ENCODE data around the gene CBR1. TPM values are rescaled to one million over a fixed set of nuclear protein-coding genes. Genes with fewer than 3 reads are reported as not detected.

Gene CBR1
- total and polyA plus RNA-seq, 9 donors: 29.7 to 80.6 (median 44.0) TPM

DNA sequence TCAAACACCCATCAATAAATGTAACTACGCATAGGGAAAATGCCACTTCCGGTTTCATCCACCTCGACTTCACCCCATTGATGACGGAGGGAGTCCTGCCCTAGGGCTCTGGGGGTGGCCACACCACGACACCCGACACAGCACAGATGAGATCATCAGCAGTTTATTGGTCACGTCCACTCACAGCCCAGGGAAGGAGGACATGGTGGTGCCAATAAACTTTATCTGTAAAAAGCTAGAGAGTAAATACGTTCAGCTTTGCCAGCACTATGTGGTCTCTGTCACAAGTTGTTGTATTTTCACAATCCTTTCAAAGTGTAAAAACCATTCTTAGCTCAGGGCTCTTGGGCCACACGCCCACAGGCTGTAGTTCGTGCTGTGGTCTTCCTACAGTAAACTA is 25.8 kb upstream of the CBR1 start:
- TF ChIP-seq POLR2A (IDR thresholded peaks at IDR 0.05) (no peak), EP300 (IDR thresholded peaks at IDR 0.05) (no peak)
- WGBS, 3 donors: 72 to 83% (median 76%) methylated on average over 10 of the region's 10 CpGs
- no peak overlapping the region for H3K4me3 ChIP-seq
- H3K9me3 ChIP-seq: no peaks in the 10 kb centered on the region
- DNase-seq: no peak
- H3K27ac ChIP-seq: no peak overlapping the region
- intact Hi-C loops (cut with DNase I): no loop called here
- no peaks in the 10 kb centered on the region for H3K27me3 ChIP-seq
- no peaks in the 10 kb centered on the region for H3K36me3 ChIP-seq
- peaks cover 2% of the 10 kb centered on the region for H3K4me1 ChIP-seq (ENCODE audit: insufficient read depth)

DNA sequence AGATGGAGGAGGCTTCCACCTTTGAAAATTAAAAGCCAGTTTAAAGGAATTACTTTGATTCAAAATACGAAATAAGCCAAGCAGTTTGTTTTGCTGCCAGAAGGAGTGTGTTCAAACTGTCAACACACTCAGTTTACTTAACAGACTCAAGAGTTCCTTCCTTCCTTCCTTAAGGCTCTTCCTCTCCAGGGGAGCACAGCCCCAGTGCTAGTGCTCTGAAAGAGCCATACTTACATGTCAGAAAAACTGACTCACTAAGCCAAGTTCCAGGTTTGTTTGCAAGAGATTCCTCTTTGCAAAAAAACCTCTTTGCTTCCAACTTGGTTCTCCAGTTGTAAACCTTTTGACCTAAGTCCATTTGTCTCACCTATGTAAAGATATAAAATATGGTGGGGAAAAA is 23.8 kb upstream of the CBR1 start:
- intact Hi-C loops (cut with DNase I): no loop called here
- TF ChIP-seq EP300 (IDR thresholded peaks at IDR 0.05): no peak
- no peak for TF ChIP-seq POLR2A (IDR thresholded peaks at IDR 0.05)
- TF ChIP-seq, protein P1, sequence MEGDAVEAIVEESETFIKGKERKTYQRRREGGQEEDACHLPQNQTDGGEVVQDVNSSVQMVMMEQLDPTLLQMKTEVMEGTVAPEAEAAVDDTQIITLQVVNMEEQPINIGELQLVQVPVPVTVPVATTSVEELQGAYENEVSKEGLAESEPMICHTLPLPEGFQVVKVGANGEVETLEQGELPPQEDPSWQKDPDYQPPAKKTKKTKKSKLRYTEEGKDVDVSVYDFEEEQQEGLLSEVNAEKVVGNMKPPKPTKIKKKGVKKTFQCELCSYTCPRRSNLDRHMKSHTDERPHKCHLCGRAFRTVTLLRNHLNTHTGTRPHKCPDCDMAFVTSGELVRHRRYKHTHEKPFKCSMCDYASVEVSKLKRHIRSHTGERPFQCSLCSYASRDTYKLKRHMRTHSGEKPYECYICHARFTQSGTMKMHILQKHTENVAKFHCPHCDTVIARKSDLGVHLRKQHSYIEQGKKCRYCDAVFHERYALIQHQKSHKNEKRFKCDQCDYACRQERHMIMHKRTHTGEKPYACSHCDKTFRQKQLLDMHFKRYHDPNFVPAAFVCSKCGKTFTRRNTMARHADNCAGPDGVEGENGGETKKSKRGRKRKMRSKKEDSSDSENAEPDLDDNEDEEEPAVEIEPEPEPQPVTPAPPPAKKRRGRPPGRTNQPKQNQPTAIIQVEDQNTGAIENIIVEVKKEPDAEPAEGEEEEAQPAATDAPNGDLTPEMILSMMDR (IDR thresholded peaks at IDR 0.05): no peak
- Histone ChIP-seq H3K27me3 (no peaks in the 10 kb centered on the region), H3K36me3 (no peaks in the 10 kb centered on the region), H3K27ac (no peak overlapping the region), H3K4me1 (ENCODE audit: insufficient read depth) (no peaks in the 10 kb centered on the region), H3K9me3 (no peaks in the 10 kb centered on the region), H3K4me3 (no peak overlapping the region)
- no peak for DNase-seq
- 47 to 67% (median 52%) methylated on average over 1 of the region's 1 CpG for WGBS, 3 donors

DNA sequence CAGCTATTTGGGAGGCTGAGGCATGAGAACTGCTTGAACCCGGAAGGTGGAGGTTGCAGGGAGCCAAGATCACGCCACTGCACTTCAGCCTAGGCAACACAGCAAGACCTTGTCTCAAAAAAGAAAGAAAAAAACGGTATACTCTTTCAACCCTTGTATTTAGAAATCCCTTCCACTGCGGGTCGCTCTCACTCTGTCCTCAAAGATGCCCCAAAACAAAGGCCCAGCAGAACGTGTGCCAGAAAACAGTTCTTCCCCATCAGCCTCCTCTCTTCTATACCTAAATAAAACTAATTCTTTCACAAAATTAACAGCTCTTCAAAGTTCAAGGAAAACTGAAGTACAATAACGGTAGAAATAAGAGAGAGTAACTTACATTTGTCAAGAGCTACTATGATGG is 22.7 kb upstream of the CBR1 start:
- intact Hi-C loops (cut with DNase I): no loop called here
- no peaks in the 10 kb centered on the region for H3K36me3 ChIP-seq
- 74 to 90% (median 83%) methylated on average over 7 of the region's 7 CpGs for WGBS, 3 donors
- TF ChIP-seq EP300 (IDR thresholded peaks at IDR 0.05) (no peak), POLR2A (IDR thresholded peaks at IDR 0.05) (no peak)
- TF ChIP-seq, protein P1 (IDR thresholded peaks at IDR 0.05): no peak
- H3K9me3 ChIP-seq: no peaks in the 10 kb centered on the region
- no peaks in the 10 kb centered on the region for H3K27me3 ChIP-seq
- DNase-seq: no peak
- no peaks in the 10 kb centered on the region for H3K4me1 ChIP-seq (ENCODE audit: insufficient read depth)
- no peak overlapping the region for H3K27ac ChIP-seq
- no peak overlapping the region for H3K4me3 ChIP-seq

DNA sequence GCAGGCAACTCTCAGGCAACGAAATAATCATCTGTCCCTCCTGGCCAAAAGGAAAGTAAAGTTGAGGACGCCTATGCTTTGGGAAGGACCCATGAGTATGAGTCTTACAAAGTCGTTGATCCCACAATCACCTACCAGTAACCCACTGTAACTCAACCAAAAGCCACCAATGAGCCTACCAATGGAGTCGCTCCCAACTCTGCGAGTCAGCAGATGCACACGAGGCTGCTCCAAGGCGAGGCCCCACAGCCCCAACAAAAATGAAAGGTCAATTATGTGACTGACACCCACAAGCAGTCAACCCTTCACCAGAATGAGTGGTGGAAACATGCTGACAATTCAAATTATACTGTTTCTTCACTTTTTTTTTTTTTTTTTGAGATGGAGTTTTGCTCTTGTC is 21.5 kb upstream of the CBR1 start:
- H3K4me3 ChIP-seq: no peak overlapping the region
- TF ChIP-seq, protein P1 (IDR thresholded peaks at IDR 0.05): no peak
- intact Hi-C loops (cut with DNase I): no loop called here
- no peak overlapping the region for H3K27ac ChIP-seq
- no peaks in the 10 kb centered on the region for H3K9me3 ChIP-seq
- WGBS, 3 donors: 93 to 95% (median 95%) methylated on average over 7 of the region's 7 CpGs
- no peaks in the 10 kb centered on the region for H3K27me3 ChIP-seq
- no peak for DNase-seq
- no peaks in the 10 kb centered on the region for H3K4me1 ChIP-seq (ENCODE audit: insufficient read depth)
- no peaks in the 10 kb centered on the region for H3K36me3 ChIP-seq

GRCh38 chr21:36052860-36053714 is 16.7 kb upstream of the CBR1 start:
- WGBS, 3 donors: 72 to 78% (median 76%) methylated on average over 10 of the region's 10 CpGs
- no peaks in the 10 kb centered on the region for H3K27me3 ChIP-seq
- no peak for TF ChIP-seq POLR2A (IDR thresholded peaks at IDR 0.05)
- TF ChIP-seq, protein P1 (IDR thresholded peaks at IDR 0.05): no peak
- no peak for DNase-seq
- no peaks in the 10 kb centered on the region for H3K36me3 ChIP-seq
- H3K9me3 ChIP-seq: no peaks in the 10 kb centered on the region
- H3K27ac ChIP-seq: no peak overlapping the region
- intact Hi-C loops (cut with DNase I): no loop called here
- no peaks in the 10 kb centered on the region for H3K4me1 ChIP-seq (ENCODE audit: insufficient read depth)
- no peak overlapping the region for H3K4me3 ChIP-seq
